Measurements from ENCODE around the gene AFMID. TPM values are rescaled to one million over a fixed set of nuclear protein-coding genes. Genes with fewer than 3 reads are reported as not detected.

Gene AFMID
- total RNA-seq, 2 donors from 2014 or later: 18.8 to 44.0 TPM

- TF ChIP-seq CTCF (IDR thresholded peaks at IDR 0.05): no peak
- ATAC-seq (ENCODE audit: insufficient number of reproducible peaks, low FRiP score, low read depth): no peak
- H3K27ac ChIP-seq: no peak overlapping the region
Observed at GRCh38 chr17:78255953-78256706, 69.0 kb downstream of the AFMID start.

GRCh38 chr17:78256707-78257591, 69.8 kb downstream of the AFMID start:
- Histone ChIP-seq H3K9me3 (no peaks in the 10 kb centered on the region), H3K4me3 (no peak overlapping the region), H3K36me3 (no peaks in the 10 kb centered on the region), H3K4me1 (ENCODE audit: control insufficient read depth in 1 of 2, low read depth in 2 of 2) (peaks cover 0 to 6% of the 10 kb centered on the region in 2 donors), H3K27ac (no peak overlapping the region), H3K27me3 (replicated peaks; ENCODE audit: insufficient read depth) (no peaks in the 10 kb centered on the region)
- ATAC-seq (ENCODE audit: insufficient number of reproducible peaks, low FRiP score, low read depth) (no peak), DNase-seq (ENCODE audit: low spot score) (no peak)
- no peak for TF ChIP-seq CTCF (IDR thresholded peaks at IDR 0.05)

More at GRCh38 chr17:78255953-78256706, 69.0 kb downstream of the AFMID start:
- Histone ChIP-seq H3K9me3 (no peaks in the 10 kb centered on the region), H3K4me1 (ENCODE audit: control insufficient read depth in 1 of 2, low read depth in 2 of 2) (peaks cover 0 to 7% of the 10 kb centered on the region in 2 donors), H3K27me3 (replicated peaks; ENCODE audit: insufficient read depth) (no peaks in the 10 kb centered on the region), H3K4me3 (no peak overlapping the region), H3K36me3 (no peaks in the 10 kb centered on the region)
- no peak for DNase-seq (ENCODE audit: low spot score)

Other genes with a start within 250 kb of the AFMID start
- 10 to 100 TPM; 27.8 to 41.1 TPM for gene TNRC6C, start 228.7 kb upstream of the AFMID start, total RNA-seq
- 10 to 100 TPM; 22.6 to 44.3 TPM for gene TMC6, start 58.6 kb upstream of the AFMID start, total RNA-seq
- 1 to 10 TPM; 5.6 to 9.3 TPM for gene TMC8, start 56.6 kb upstream of the AFMID start, total RNA-seq
- not detected for gene C17orf99, start 41.0 kb upstream of the AFMID start, total RNA-seq
- 100 to 1,000 TPM in 1 of 2 donors, 10 to 100 TPM in 1; 61.7 to 100 TPM for gene SYNGR2, start 18.8 kb upstream of the AFMID start, total RNA-seq
- 1 to 10 TPM; 3.3 to 3.5 TPM for gene TK1, start 310 bp upstream of the AFMID start, total RNA-seq
- gene BIRC5, start 26.9 kb downstream of the AFMID start, total RNA-seq: 1 to 10 TPM in 1 of 2 donors, under 1 TPM in 1; 0.14 to 4.2 TPM
- gene TMEM235, start 44.3 kb downstream of the AFMID start, total RNA-seq: not detected
- 100 to 1,000 TPM; 313 to 361 TPM for gene SOCS3, start 172.7 kb downstream of the AFMID start, total RNA-seq
- 10 to 100 TPM; 52.0 to 98.4 TPM for gene PGS1, start 191.3 kb downstream of the AFMID start, total RNA-seq